HepG2 (cell line): ENCODE results near the gene PRDX2. TPM values are rescaled to one million over a fixed set of nuclear protein-coding genes. Genes with fewer than 3 reads are reported as not detected.

ENCODE experiments used
- CENPT ChIP-seq: sonication (generic); formaldehyde crosslinking; IDR thresholded peaks from 2 replicates; pipeline ENCODE4 v1.8.0; 2022; ENCODE audit warnings: low read depth, mild to moderate bottlenecking, moderate library complexity, missing genetic modification reagents
- HDAC1 ChIP-seq: sonication (generic); formaldehyde crosslinking; IDR thresholded peaks from 2 replicates; pipeline ENCODE4 v1.5.1; 2020; ENCODE audit warnings: mild to moderate bottlenecking, missing genetic modification reagents
- HMG20B ChIP-seq: conservative IDR thresholded peaks from 2 replicates; pipeline ENCODE4 v1.6.1; 2016; ENCODE audit warnings: missing genetic modification reagents, missing compliant biosample characterization
- KLF9 ChIP-seq: IDR thresholded peaks from 2 replicates; pipeline ENCODE4 v1.6.1; 2016; ENCODE audit warnings: low read depth
- MBD4 ChIP-seq: IDR thresholded peaks from 2 replicates; pipeline ENCODE4 v1.6.1; 2012; ENCODE audit warnings: low read length, inconsistent platforms, borderline replicate concordance
- MIER3 ChIP-seq: IDR thresholded peaks from 2 replicates; pipeline ENCODE4 v1.6.1; 2016; ENCODE audit warnings: missing compliant biosample characterization, borderline replicate concordance
- NR3C1 ChIP-seq: sonication (generic); formaldehyde crosslinking; IDR thresholded peaks from 2 replicates; pipeline ENCODE4 v1.4.0; 2020; ENCODE audit warnings: missing genetic modification reagents
- RFX5 ChIP-seq: IDR thresholded peaks from 2 replicates; pipeline ENCODE4 v1.6.1; 2011; ENCODE audit warnings: low read depth, low read length, improper control_type of control experiment
- SOX13 ChIP-seq, 3 experiments: fragments of 450-650 bp in 1 of 3; sonication (generic) in 1 of 3; formaldehyde crosslinking in 1 of 3; IDR thresholded peaks in 2 of 3; conservative IDR thresholded peaks in 1 of 3; 2 replicates each; pipeline versions ENCODE4 v1.5.0 to v1.6.1; 2016 to 2020; ENCODE audit warnings: antibody characterized with exemption in 1 of 3, mild to moderate bottlenecking in 1 of 3, missing compliant biosample characterization in 1 of 3, missing genetic modification reagents in 1 of 3, moderate library complexity in 1 of 3
- ZNF160 ChIP-seq: sonication (generic); formaldehyde crosslinking; IDR thresholded peaks from 2 replicates; pipeline ENCODE4 v1.8.0; 2022; ENCODE audit warnings: mild to moderate bottlenecking, inconsistent platforms, missing genetic modification reagents
- ZNF430 ChIP-seq: sonication (generic); formaldehyde crosslinking; IDR thresholded peaks from 2 replicates; pipeline ENCODE4 v1.9.0; 2021; ENCODE audit warnings: mild to moderate bottlenecking, missing genetic modification reagents
- ZNF598 ChIP-seq: sonication (generic); formaldehyde crosslinking; IDR thresholded peaks from 2 replicates; pipeline ENCODE4 v1.5.1; 2020; ENCODE audit warnings: mild to moderate bottlenecking, missing genetic modification reagents, borderline replicate concordance
- ZNF749 ChIP-seq: sonication (generic); formaldehyde crosslinking; IDR thresholded peaks from 2 replicates; pipeline ENCODE4 v1.8.0; 2022; ENCODE audit warnings: mild to moderate bottlenecking, missing genetic modification reagents, moderate library complexity, borderline replicate concordance
- ZNF839 ChIP-seq: sonication (generic); formaldehyde crosslinking; IDR thresholded peaks from 2 replicates; pipeline ENCODE4 v1.4.0; 2020; ENCODE audit warnings: missing genetic modification reagents, mild to moderate bottlenecking, borderline replicate concordance
- polyA plus RNA-seq, 8 experiments: library from polyadenylated mRNA; depleted of rRNA in 3 of 8; stranded (reverse) in 7 of 8; unstranded in 1 of 8; fragments of >200 nt; fragmentation: Illumina TruSeq in 4 of 8; extraction: Trizol in 4 of 8; gene quantifications; 2 replicates each; pipeline versions ENCODE4 v1.2.1 to v1.2.3, GENCODE V29; 2011 to 2016; ENCODE audit warnings: low read depth in 4 of 8, missing spikeins in 1 of 8, mixed read lengths in 1 of 8; ENCODE audit not compliant: insufficient read depth in 1 of 8
- total RNA-seq, 5 experiments: library from RNA; depleted of rRNA; stranded (reverse); fragments of >200 nt; fragmentation: Illumina TruSeq; extraction: Trizol; gene quantifications; 2 replicates each; pipeline ENCODE4 v1.2.3, GENCODE V29; 2016; ENCODE audit warnings: low read depth in 1 of 5
- TF ChIP-seq, protein P1 (sequence below): sonication (generic); formaldehyde crosslinking; conservative IDR thresholded peaks from 2 replicates; pipeline ENCODE4 v1.8.0; 2022; ENCODE audit warnings: low read depth, missing genetic modification reagents
- TF ChIP-seq, protein P2 (sequence below): sonication (generic); formaldehyde crosslinking; IDR thresholded peaks from 2 replicates; pipeline ENCODE4 v1.4.0; 2020; ENCODE audit warnings: missing genetic modification reagents, borderline replicate concordance
- TF ChIP-seq, protein P3 (sequence below): sonication (generic); formaldehyde crosslinking; IDR thresholded peaks from 2 replicates; pipeline ENCODE4 v1.4.0; 2020; ENCODE audit warnings: missing genetic modification reagents

The PRDX2 gene
- total and polyA plus RNA-seq, 2 of the 13 experiments (the other 11 are each of a cell fraction or from before 2014, with no cell fraction given), result 218 to 381 TPM

DNA sequence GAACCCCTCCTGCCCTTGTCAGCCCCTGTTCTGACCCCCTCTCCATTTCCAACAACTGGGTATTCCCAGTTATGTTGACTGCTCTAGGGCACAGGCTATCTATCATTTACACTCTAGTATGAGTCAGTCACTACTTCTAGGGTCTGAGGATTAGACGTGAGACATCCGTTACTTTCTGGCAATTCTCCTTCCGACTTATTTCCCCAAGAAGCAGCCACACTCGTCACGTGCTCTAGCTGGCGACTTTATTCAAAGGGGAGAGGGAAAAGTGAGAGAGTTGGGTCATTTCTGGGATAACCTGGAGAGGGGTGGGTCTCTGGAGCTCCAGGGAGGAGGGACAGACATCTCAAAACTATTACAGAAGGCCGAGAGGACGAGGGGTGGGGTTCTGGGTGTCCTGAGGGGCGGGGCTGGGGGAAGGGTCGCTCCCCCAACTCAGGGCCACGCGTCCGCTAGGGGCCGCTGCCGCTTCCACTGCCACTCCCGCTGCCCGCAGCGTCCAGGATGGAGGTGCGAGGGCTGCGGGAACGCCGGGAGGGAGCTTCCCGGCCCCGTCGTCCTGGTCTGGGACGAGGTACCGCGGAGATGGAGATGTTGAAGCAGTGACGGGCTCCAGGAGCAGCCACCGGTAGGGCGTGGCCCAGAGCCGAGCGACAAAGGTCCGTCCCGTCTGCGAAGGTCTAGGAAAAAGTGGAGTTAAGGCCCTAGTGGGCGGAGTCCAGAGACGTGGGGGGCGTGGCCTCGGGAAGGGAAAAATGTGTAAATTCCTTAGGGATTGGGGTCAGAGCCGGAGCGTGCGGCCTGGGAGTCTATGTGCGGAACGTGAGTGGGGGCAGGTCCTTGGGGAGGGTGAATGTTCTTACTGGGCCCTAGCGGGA, 23.9 kb upstream of the PRDX2 start (continued):
- TF ChIP-seq SOX13 (IDR thresholded peaks at IDR 0.05) (no peak), SOX13 (CRISPR knock-in tag; conservative IDR thresholded peaks at IDR 0.05 in 1 of 2, IDR thresholded peaks at IDR 0.05 in 1 of 2) (peak in 1 of 2 experiments; percentile 22; a peak in 1 of 4 replicates), ZNF749 (no peak), MIER3 (no peak), MBD4 (no peak), ZNF430 (no peak), NR3C1 (CRISPR knock-in tag) (no peak), RFX5 (no peak), ZNF598 (CRISPR knock-in tag) (no peak), KLF9 (CRISPR knock-in tag) (no peak), HDAC1 (CRISPR knock-in tag) (peak; percentile 46; the same call in 1 of the 2 replicates), HMG20B (CRISPR knock-in tag) (no peak), ZNF160 (no peak), CENPT (CRISPR knock-in tag) (no peak), ZNF839 (CRISPR knock-in tag) (no peak)
- TF ChIP-seq, protein P1, sequence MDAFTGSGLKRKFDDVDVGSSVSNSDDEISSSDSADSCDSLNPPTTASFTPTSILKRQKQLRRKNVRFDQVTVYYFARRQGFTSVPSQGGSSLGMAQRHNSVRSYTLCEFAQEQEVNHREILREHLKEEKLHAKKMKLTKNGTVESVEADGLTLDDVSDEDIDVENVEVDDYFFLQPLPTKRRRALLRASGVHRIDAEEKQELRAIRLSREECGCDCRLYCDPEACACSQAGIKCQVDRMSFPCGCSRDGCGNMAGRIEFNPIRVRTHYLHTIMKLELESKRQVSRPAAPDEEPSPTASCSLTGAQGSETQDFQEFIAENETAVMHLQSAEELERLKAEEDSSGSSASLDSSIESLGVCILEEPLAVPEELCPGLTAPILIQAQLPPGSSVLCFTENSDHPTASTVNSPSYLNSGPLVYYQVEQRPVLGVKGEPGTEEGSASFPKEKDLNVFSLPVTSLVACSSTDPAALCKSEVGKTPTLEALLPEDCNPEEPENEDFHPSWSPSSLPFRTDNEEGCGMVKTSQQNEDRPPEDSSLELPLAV, result no peak
- TF ChIP-seq, protein P2, sequence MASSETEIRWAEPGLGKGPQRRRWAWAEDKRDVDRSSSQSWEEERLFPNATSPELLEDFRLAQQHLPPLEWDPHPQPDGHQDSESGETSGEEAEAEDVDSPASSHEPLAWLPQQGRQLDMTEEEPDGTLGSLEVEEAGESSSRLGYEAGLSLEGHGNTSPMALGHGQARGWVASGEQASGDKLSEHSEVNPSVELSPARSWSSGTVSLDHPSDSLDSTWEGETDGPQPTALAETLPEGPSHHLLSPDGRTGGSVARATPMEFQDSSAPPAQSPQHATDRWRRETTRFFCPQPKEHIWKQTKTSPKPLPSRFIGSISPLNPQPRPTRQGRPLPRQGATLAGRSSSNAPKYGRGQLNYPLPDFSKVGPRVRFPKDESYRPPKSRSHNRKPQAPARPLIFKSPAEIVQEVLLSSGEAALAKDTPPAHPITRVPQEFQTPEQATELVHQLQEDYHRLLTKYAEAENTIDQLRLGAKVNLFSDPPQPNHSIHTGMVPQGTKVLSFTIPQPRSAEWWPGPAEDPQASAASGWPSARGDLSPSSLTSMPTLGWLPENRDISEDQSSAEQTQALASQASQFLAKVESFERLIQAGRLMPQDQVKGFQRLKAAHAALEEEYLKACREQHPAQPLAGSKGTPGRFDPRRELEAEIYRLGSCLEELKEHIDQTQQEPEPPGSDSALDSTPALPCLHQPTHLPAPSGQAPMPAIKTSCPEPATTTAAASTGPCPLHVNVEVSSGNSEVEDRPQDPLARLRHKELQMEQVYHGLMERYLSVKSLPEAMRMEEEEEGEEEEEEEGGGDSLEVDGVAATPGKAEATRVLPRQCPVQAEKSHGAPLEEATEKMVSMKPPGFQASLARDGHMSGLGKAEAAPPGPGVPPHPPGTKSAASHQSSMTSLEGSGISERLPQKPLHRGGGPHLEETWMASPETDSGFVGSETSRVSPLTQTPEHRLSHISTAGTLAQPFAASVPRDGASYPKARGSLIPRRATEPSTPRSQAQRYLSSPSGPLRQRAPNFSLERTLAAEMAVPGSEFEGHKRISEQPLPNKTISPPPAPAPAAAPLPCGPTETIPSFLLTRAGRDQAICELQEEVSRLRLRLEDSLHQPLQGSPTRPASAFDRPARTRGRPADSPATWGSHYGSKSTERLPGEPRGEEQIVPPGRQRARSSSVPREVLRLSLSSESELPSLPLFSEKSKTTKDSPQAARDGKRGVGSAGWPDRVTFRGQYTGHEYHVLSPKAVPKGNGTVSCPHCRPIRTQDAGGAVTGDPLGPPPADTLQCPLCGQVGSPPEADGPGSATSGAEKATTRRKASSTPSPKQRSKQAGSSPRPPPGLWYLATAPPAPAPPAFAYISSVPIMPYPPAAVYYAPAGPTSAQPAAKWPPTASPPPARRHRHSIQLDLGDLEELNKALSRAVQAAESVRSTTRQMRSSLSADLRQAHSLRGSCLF (CRISPR knock-in tag), result no peak
- TF ChIP-seq, protein P3, sequence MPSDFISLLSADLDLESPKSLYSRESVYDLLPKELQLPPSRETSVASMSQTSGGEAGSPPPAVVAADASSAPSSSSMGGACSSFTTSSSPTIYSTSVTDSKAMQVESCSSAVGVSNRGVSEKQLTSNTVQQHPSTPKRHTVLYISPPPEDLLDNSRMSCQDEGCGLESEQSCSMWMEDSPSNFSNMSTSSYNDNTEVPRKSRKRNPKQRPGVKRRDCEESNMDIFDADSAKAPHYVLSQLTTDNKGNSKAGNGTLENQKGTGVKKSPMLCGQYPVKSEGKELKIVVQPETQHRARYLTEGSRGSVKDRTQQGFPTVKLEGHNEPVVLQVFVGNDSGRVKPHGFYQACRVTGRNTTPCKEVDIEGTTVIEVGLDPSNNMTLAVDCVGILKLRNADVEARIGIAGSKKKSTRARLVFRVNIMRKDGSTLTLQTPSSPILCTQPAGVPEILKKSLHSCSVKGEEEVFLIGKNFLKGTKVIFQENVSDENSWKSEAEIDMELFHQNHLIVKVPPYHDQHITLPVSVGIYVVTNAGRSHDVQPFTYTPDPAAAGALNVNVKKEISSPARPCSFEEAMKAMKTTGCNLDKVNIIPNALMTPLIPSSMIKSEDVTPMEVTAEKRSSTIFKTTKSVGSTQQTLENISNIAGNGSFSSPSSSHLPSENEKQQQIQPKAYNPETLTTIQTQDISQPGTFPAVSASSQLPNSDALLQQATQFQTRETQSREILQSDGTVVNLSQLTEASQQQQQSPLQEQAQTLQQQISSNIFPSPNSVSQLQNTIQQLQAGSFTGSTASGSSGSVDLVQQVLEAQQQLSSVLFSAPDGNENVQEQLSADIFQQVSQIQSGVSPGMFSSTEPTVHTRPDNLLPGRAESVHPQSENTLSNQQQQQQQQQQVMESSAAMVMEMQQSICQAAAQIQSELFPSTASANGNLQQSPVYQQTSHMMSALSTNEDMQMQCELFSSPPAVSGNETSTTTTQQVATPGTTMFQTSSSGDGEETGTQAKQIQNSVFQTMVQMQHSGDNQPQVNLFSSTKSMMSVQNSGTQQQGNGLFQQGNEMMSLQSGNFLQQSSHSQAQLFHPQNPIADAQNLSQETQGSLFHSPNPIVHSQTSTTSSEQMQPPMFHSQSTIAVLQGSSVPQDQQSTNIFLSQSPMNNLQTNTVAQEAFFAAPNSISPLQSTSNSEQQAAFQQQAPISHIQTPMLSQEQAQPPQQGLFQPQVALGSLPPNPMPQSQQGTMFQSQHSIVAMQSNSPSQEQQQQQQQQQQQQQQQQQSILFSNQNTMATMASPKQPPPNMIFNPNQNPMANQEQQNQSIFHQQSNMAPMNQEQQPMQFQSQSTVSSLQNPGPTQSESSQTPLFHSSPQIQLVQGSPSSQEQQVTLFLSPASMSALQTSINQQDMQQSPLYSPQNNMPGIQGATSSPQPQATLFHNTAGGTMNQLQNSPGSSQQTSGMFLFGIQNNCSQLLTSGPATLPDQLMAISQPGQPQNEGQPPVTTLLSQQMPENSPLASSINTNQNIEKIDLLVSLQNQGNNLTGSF, result no peak
